ENCODE data around the gene ARG2. TPM values are rescaled to one million over a fixed set of nuclear protein-coding genes. Genes with fewer than 3 reads are reported as not detected.

The ARG2 gene
- total RNA-seq, 1 donor = 3.9 TPM

GRCh38 chr14:67602076-67602475 is 17.6 kb upstream of the ARG2 start:
- TF ChIP-seq CTCF (IDR thresholded peaks at IDR 0.05; ENCODE audit: insufficient read depth, low read depth, low read length) = no peak
- H3K4me3 ChIP-seq (ENCODE audit: low read depth, low read length) = no peak overlapping the region
- no peak for DNase-seq (ENCODE audit: low read depth)

DNA sequence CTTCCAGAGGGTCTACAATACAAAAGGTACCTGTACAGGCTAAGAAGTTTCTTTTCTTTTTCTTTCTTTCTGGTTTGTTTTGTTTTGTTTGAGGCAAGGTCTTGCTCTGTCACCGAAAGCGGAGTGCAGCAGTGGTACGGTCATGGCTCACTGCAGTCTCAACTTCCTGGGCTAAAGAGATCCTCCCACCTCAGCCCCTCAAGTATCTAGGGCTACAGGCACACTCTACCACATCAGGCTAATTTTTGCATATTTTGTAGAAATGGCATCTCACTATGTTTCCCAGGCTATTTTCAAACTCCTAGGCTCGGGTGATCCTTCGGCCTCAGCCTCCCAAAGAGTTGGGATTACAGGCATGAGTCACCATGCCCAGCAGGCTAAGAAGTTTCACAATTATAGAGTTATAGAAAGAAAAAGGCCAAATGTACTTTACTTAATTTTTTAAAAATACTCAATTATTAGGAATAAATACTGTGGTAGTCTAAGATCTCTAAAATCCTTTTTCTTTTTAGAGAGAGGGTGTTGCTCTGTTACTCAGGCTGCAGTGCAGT is 16.6 kb upstream of the ARG2 start:
- DNase-seq (ENCODE audit: low read depth) = peak; percentile 14
- TF ChIP-seq CTCF (IDR thresholded peaks at IDR 0.05; ENCODE audit: insufficient read depth, low read depth, low read length) = no peak
- no peak overlapping the region for H3K4me3 ChIP-seq (ENCODE audit: low read depth, low read length)

DNA sequence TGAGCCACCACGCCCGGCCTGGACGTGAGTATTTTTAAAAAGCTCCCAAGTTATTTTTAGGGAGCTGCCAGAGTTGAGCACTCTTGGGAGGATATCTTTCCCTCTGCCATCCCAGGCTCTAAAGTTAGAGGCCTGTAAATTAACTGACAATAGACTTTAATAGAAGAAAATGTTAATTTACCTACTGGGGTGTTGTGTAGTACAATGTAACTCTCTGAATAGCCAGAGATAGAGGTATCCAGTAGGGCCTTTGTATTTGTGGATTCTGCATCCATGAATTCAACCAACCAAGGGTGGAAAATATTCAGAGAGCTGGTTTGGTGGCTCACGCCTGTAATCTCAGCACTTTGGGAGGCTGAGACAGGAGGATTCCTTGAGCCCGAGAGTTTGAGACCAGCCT is 12.1 kb upstream of the ARG2 start:
- TF ChIP-seq CTCF (IDR thresholded peaks at IDR 0.05; ENCODE audit: insufficient read depth, low read depth, low read length) = no peak
- no peak overlapping the region for H3K4me3 ChIP-seq (ENCODE audit: low read depth, low read length)
- no peak for DNase-seq (ENCODE audit: low read depth)

DNA sequence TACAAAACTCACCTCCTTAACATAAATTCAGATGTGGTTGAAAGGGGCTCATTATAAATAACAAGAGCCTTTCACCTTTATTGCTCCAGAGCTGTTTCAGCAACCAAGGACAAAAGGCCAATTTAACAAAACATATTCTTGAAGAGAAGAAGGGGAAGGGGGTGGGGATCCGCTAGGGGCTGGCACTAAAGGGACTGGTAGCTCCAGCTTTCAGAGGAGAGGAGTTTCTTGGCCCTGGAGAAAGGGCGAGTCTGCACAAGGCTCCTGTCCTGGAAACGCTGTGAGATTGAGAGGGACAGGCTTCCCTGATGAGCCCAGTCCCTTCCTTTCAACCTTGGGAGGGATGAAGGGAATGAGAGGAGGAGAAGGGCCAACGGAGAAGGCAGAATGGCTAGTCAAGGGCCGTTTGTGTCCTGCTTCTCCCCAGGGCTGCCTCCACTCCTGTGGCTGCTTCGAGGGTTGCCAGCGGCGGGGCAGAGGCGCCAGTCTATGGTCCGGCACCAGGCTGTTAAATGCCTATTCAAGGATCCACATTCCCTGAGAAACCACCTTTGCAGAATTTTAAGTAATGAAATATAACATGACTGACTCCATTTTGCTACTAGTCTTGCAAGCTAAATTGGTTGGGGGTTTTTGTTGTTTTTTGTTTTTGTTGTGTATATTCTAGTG is 9.9 kb upstream of the ARG2 start:
- no peak overlapping the region for H3K4me3 ChIP-seq (ENCODE audit: low read depth, low read length)
- TF ChIP-seq CTCF (IDR thresholded peaks at IDR 0.05; ENCODE audit: insufficient read depth, low read depth, low read length) = no peak
- DNase-seq (ENCODE audit: low read depth) = no peak

DNA sequence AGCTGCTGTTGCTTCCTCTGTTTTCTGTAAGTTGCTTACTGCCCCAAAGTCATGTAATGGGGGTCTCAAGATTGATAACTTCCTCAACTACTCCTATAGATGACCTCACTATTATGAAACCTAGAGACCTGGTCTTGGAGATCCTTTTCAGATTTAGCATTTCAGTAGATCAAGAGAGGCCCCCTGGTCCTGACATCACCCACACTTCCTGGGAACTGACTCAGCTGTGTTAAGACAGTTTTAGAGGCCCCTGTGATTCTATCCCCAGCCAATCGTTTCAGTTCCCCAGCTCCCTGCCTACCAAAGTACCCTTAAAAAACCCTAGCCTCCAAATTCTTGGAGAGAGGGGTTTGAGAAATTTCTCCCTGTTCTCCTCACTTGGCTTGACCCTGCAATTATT is 9.2 kb upstream of the ARG2 start:
- no peak overlapping the region for H3K4me3 ChIP-seq (ENCODE audit: low read depth, low read length)
- DNase-seq (ENCODE audit: low read depth) = no peak
- no peak for TF ChIP-seq CTCF (IDR thresholded peaks at IDR 0.05; ENCODE audit: insufficient read depth, low read depth, low read length)

GRCh38 chr14:67618617-67619063 is 1.1 kb upstream of the ARG2 start:
- TF ChIP-seq CTCF (IDR thresholded peaks at IDR 0.05; ENCODE audit: insufficient read depth, low read depth, low read length) = peak; percentile 75
- DNase-seq (ENCODE audit: low read depth) = peak; percentile 87
- H3K4me3 ChIP-seq (ENCODE audit: low read depth, low read length) = no peak overlapping the region

All from fibroblast of villous mesenchyme (primary cell).